OCI-LY1 (cell line): Measurements from ENCODE around the gene ECEL1.

Experiments
- H2AFZ ChIP-seq: fragments of 200-600 bp; sonication (generic), shearing (Covaris generic); 2 replicates; pipeline ENCODE4 v1.6.0; 2014; ENCODE audit warnings: antibody characterized with exemption, mild to moderate bottlenecking, low read length
- H3F3A ChIP-seq: fragments of 200-600 bp; sonication (generic), shearing (Covaris generic); 2 replicates; pipeline ENCODE4 v1.6.0; 2014; ENCODE audit warnings: mild to moderate bottlenecking, antibody characterized with exemption, low read length, moderate library complexity; ENCODE audit not compliant: insufficient read depth
- H3K27ac ChIP-seq: fragments of 200-600 bp; sonication (generic); 2 replicates; pipeline ENCODE4 v1.5.1; 2014; ENCODE audit warnings: low read length, mixed run types, mild to moderate bottlenecking, low read depth; ENCODE audit not compliant: poor library complexity, severe bottlenecking
- H3K27me3 ChIP-seq: fragments of 200-600 bp; sonication (generic); 2 replicates; pipeline ENCODE4 v1.6.0; 2014; ENCODE audit warnings: antibody characterized with exemption, mild to moderate bottlenecking, low read length, moderate library complexity; ENCODE audit not compliant: insufficient read depth
- H3K36me3 ChIP-seq: fragments of 200-600 bp; sonication (generic); 2 replicates; pipeline ENCODE4 v1.6.1; 2014; ENCODE audit warnings: mild to moderate bottlenecking, antibody characterized with exemption, low read length, moderate library complexity, mixed read lengths; ENCODE audit not compliant: insufficient read depth
- H3K4me1 ChIP-seq: fragments of 200-600 bp; sonication (generic); 2 replicates; pipeline ENCODE4 v1.5.1; 2014; ENCODE audit warnings: mild to moderate bottlenecking, low read length, moderate library complexity; ENCODE audit not compliant: insufficient read depth, severe bottlenecking
- H3K4me2 ChIP-seq: fragments of 200-600 bp; sonication (generic), shearing (Covaris generic); 2 replicates; pipeline ENCODE4 v1.6.1; 2014; ENCODE audit warnings: low read length
- H3K4me3 ChIP-seq: fragments of 200-600 bp; sonication (generic); 2 replicates; pipeline ENCODE4 v1.5.1; 2014; ENCODE audit warnings: low read length, low read depth, mild to moderate bottlenecking, mixed read lengths; ENCODE audit not compliant: poor library complexity, severe bottlenecking
- H3K79me2 ChIP-seq: fragments of 200-600 bp; shearing (Covaris generic); 2 replicates; pipeline ENCODE4 v1.6.1; 2016; ENCODE audit warnings: mixed run types, low read length, mixed read lengths; ENCODE audit not compliant: insufficient read depth
- H3K9ac ChIP-seq: fragments of 200-600 bp; sonication (generic), shearing (Covaris generic); 2 replicates; pipeline ENCODE4 v1.6.1; 2014; ENCODE audit warnings: mild to moderate bottlenecking, low read length, mixed read lengths
- H3K9me2 ChIP-seq: fragments of 200-600 bp; sonication (generic), shearing (Covaris generic); 2 replicates; pipeline ENCODE4 v1.6.1; 2014; ENCODE audit warnings: low read depth, mild to moderate bottlenecking, low read length, mixed read lengths
- H3K9me3 ChIP-seq: fragments of 200-600 bp; shearing (Covaris generic); 2 replicates; pipeline ENCODE4 v1.6.1; 2014; ENCODE audit warnings: low read length, mixed read lengths
- H4K20me1 ChIP-seq: fragments of 200-600 bp; sonication (generic), shearing (Covaris generic); 2 replicates; pipeline ENCODE4 v1.6.0; 2016; ENCODE audit warnings: mild to moderate bottlenecking, low read length; ENCODE audit not compliant: insufficient read depth
- CTCF ChIP-seq: fragments of 200-600 bp; sonication (generic), shearing (Covaris generic); IDR thresholded peaks from 2 replicates; pipeline ENCODE4 v1.5.1; 2017; ENCODE audit warnings: mild to moderate bottlenecking, antibody characterized with exemption, low read length, moderate library complexity, mixed read lengths
- EZH2 ChIP-seq: fragments of 200-600 bp; sonication (generic), shearing (Covaris generic); IDR thresholded peaks from 2 replicates; pipeline ENCODE4 v1.8.0; 2017; ENCODE audit warnings: borderline replicate concordance, mixed run types, mild to moderate bottlenecking, antibody characterized with exemption, low read length, moderate library complexity, mixed read lengths

The ECEL1 gene

GRCh38 chr2:232502911-232503808 is 15.5 kb upstream of the ECEL1 start:
- Histone ChIP-seq H3K9ac (no peak overlapping the region), H3K9me3 (no peaks in the 10 kb centered on the region), H3K9me2 (no peaks in the 10 kb centered on the region), H3K79me2 (no peaks in the 10 kb centered on the region), H3F3A (no peaks in the 10 kb centered on the region), H3K27ac (no peak overlapping the region), H3K4me1 (no peaks in the 10 kb centered on the region), H3K27me3 (no peaks in the 10 kb centered on the region; the same call in none of the 2 replicates), H3K36me3 (no peaks in the 10 kb centered on the region), H3K4me3 (no peak overlapping the region), H3K4me2 (no peak overlapping the region), H4K20me1 (no peaks in the 10 kb centered on the region), H2AFZ (no peak overlapping the region)
- TF ChIP-seq CTCF (no peak), EZH2 (no peak)

- H3K4me3 ChIP-seq = no peak overlapping the region
Measured at GRCh38 chr2:232502511-232502910, 14.9 kb upstream of the ECEL1 start.

GRCh38 chr2:232501794-232502390 is 14.3 kb upstream of the ECEL1 start:
- Histone ChIP-seq H3K36me3 (no peaks in the 10 kb centered on the region), H3K9ac (no peak overlapping the region), H3K4me3 (no peak overlapping the region), H3F3A (no peaks in the 10 kb centered on the region), H2AFZ (no peak overlapping the region), H3K9me3 (no peaks in the 10 kb centered on the region), H3K79me2 (no peaks in the 10 kb centered on the region), H4K20me1 (no peaks in the 10 kb centered on the region), H3K27ac (no peak overlapping the region), H3K4me1 (no peaks in the 10 kb centered on the region), H3K9me2 (no peaks in the 10 kb centered on the region), H3K4me2 (no peak overlapping the region), H3K27me3 (no peaks in the 10 kb centered on the region; the same call in none of the 2 replicates)
- TF ChIP-seq EZH2 (no peak), CTCF (no peak)

More at GRCh38 chr2:232502511-232502910, 14.9 kb upstream of the ECEL1 start:
- H3K4me1 ChIP-seq = no peaks in the 10 kb centered on the region
- H2AFZ ChIP-seq = no peak overlapping the region
- H3K9me3 ChIP-seq = no peaks in the 10 kb centered on the region
- no peak overlapping the region for H3K4me2 ChIP-seq
- no peaks in the 10 kb centered on the region for H3K36me3 ChIP-seq
- no peak overlapping the region for H3K9ac ChIP-seq
- H3K27ac ChIP-seq = no peak overlapping the region
- H3K27me3 ChIP-seq = no peaks in the 10 kb centered on the region; the same call in none of the 2 replicates
- no peaks in the 10 kb centered on the region for H3F3A ChIP-seq
- no peaks in the 10 kb centered on the region for H3K79me2 ChIP-seq
- H4K20me1 ChIP-seq = no peaks in the 10 kb centered on the region
- no peaks in the 10 kb centered on the region for H3K9me2 ChIP-seq
- TF ChIP-seq CTCF (no peak), EZH2 (no peak)
